Tibial artery (tissue), 4 donors: ENCODE data around the gene UMODL1.

ENCODE experiments used
- DNase-seq, 2 donors: peaks; one replicate each; pipeline ENCODE4 v3.0.0-alpha.2; 2019
- H3K27ac ChIP-seq, 2 donors: fragments of 200-600 bp; sonication (generic) in 1 of 2; 1 replicate in 1 of 2; 2 replicates in 1 of 2; pipeline ENCODE4 v1.5.1; 2018 to 2019; ENCODE audit warnings: mild to moderate bottlenecking in 1 of 2
- H3K27me3 ChIP-seq, 2 donors: fragments of 200-600 bp; sonication (generic) in 1 of 2; one replicate each; pipeline versions ENCODE4 v1.5.1 to v1.6.0; 2016 to 2019
- H3K36me3 ChIP-seq, 3 donors: fragments of 200-600 bp; sonication (generic) in 2 of 3; one replicate each; pipeline ENCODE4 v1.5.1; 2016 to 2019; ENCODE audit warnings: mild to moderate bottlenecking in 2 of 3
- H3K4me1 ChIP-seq, 4 donors: fragments of 200-600 bp; sonication (generic) in 2 of 4; 1 replicate in 3 of 4; 2 replicates in 1 of 4; pipeline ENCODE4 v1.5.1; 2016 to 2019
- H3K4me3 ChIP-seq, 2 donors: fragments of 200-600 bp; sonication (generic) in 1 of 2; 1 replicate in 1 of 2; 2 replicates in 1 of 2; pipeline ENCODE4 v1.5.1; 2018 to 2019; ENCODE audit warnings: mild to moderate bottlenecking in 2 of 2
- H3K9me3 ChIP-seq, 3 donors: fragments of 200-600 bp; sonication (generic) in 1 of 3; one replicate each; pipeline ENCODE4 v1.5.1; 2016 to 2019
- CTCF ChIP-seq, 2 experiments: fragments of 200-600 bp in 1 of 2; fragments of 450-650 bp in 1 of 2; IDR thresholded peaks; one replicate each; pipeline ENCODE4 v1.5.1; 2017 to 2019; ENCODE audit warnings: antibody characterized with exemption in 2 of 2, mild to moderate bottlenecking in 1 of 2, moderate library complexity in 1 of 2
- intact Hi-C: fragments of 100-400 bp; cut with DNase I; formaldehyde crosslinking; loops from one replicate; pipeline ENCODE4 v1.15.0; 2023; ENCODE audit warnings: low total_unique reads

The UMODL1 gene

GRCh38 chr21:42110691-42111469 lies 39.8 kb downstream of the UMODL1 start:
- Histone ChIP-seq H3K27me3 (peaks cover 0 to 23% of the 10 kb centered on the region in 2 donors), H3K27ac (no peak overlapping the region), H3K4me3 (no peak overlapping the region), H3K4me1 (peaks cover 0 to 22% (median 10%) of the 10 kb centered on the region in 4 donors), H3K9me3 (no peaks in the 10 kb centered on the region), H3K36me3 (no peaks in the 10 kb centered on the region)
- no peak for DNase-seq
- TF ChIP-seq CTCF (IDR thresholded peaks at IDR 0.05) = no peak
- intact Hi-C loops = no loop called here

- Histone ChIP-seq H3K27ac (no peak overlapping the region), H3K36me3 (no peaks in the 10 kb centered on the region), H3K4me1 (peaks cover 0 to 22% (median 10%) of the 10 kb centered on the region in 4 donors), H3K27me3 (peaks cover 0 to 23% of the 10 kb centered on the region in 2 donors), H3K9me3 (no peaks in the 10 kb centered on the region), H3K4me3 (no peak overlapping the region)
- no peak for TF ChIP-seq CTCF (IDR thresholded peaks at IDR 0.05)
- no peak for DNase-seq
- intact Hi-C loops = no loop called here
Observed at GRCh38 chr21:42111470-42111743, 40.3 kb downstream of the UMODL1 start.

GRCh38 chr21:42111811-42112210 lies 40.7 kb downstream of the UMODL1 start:
- Histone ChIP-seq H3K4me1 (peaks cover 0 to 22% (median 11%) of the 10 kb centered on the region in 4 donors), H3K27ac (no peak overlapping the region), H3K36me3 (no peaks in the 10 kb centered on the region), H3K27me3 (peaks cover 0 to 23% of the 10 kb centered on the region in 2 donors), H3K4me3 (no peak overlapping the region), H3K9me3 (no peaks in the 10 kb centered on the region)
- no peak for DNase-seq
- no peak for TF ChIP-seq CTCF (IDR thresholded peaks at IDR 0.05)
- intact Hi-C loops = no loop called here

- no peaks in the 10 kb centered on the region for H3K9me3 ChIP-seq
- H3K4me3 ChIP-seq = no peak overlapping the region
- no peaks in the 10 kb centered on the region for H3K36me3 ChIP-seq
- TF ChIP-seq CTCF (IDR thresholded peaks at IDR 0.05) = no peak
- intact Hi-C loops = no loop called here
- no peak for DNase-seq
- no peak overlapping the region for H3K27ac ChIP-seq
- peaks cover 0 to 23% of the 10 kb centered on the region in 2 donors for H3K27me3 ChIP-seq
- peaks cover 0 to 23% (median 12%) of the 10 kb centered on the region in 4 donors for H3K4me1 ChIP-seq
Observed at GRCh38 chr21:42112238-42112637, 41.1 kb downstream of the UMODL1 start.

GRCh38 chr21:42112857-42113256 lies 41.7 kb downstream of the UMODL1 start:
- H3K4me1 ChIP-seq = peaks cover 0 to 22% (median 8%) of the 10 kb centered on the region in 4 donors
- H3K36me3 ChIP-seq = no peaks in the 10 kb centered on the region
- peaks cover 0 to 23% of the 10 kb centered on the region in 2 donors for H3K27me3 ChIP-seq
- no peak for DNase-seq
- H3K9me3 ChIP-seq = no peaks in the 10 kb centered on the region
- no peak overlapping the region for H3K4me3 ChIP-seq
- no peak for TF ChIP-seq CTCF (IDR thresholded peaks at IDR 0.05)
- H3K27ac ChIP-seq = no peak overlapping the region
- intact Hi-C loops = no loop called here
